Measurements from ENCODE around the gene CASD1.

CASD1 gene

DNA sequence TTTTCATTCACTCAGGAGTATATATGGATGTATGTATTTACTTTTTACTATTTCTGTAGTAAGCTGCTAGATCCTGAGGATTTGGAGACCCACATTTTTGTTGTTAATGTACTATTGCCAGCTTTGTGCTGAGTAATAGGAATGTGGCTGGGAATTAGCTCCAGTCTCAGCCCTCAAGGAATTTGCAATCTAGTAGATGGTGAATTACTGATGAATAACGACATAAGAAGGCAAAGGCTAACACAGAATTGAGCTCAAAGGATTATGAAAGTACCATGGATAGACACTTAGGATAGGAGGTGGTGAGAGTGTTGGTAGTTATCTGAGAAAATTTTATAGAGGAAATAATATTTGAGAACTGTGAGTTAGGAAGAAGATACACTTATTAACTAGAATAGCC lies 19.9 kb downstream of the CASD1 start:
- in situ Hi-C loops (cut with MboI; ENCODE audit: low pct_unique_long_range_greater_than_20kb, low sequenced_read_pairs, unreplicated experiment): no loop called here
- no peak for DNase-seq (ENCODE audit: low spot score)
- TF ChIP-seq, protein P1, sequence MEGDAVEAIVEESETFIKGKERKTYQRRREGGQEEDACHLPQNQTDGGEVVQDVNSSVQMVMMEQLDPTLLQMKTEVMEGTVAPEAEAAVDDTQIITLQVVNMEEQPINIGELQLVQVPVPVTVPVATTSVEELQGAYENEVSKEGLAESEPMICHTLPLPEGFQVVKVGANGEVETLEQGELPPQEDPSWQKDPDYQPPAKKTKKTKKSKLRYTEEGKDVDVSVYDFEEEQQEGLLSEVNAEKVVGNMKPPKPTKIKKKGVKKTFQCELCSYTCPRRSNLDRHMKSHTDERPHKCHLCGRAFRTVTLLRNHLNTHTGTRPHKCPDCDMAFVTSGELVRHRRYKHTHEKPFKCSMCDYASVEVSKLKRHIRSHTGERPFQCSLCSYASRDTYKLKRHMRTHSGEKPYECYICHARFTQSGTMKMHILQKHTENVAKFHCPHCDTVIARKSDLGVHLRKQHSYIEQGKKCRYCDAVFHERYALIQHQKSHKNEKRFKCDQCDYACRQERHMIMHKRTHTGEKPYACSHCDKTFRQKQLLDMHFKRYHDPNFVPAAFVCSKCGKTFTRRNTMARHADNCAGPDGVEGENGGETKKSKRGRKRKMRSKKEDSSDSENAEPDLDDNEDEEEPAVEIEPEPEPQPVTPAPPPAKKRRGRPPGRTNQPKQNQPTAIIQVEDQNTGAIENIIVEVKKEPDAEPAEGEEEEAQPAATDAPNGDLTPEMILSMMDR (IDR thresholded peaks at IDR 0.05; ENCODE audit: extremely low read depth, insufficient read depth, missing control alignments): no peak

DNA sequence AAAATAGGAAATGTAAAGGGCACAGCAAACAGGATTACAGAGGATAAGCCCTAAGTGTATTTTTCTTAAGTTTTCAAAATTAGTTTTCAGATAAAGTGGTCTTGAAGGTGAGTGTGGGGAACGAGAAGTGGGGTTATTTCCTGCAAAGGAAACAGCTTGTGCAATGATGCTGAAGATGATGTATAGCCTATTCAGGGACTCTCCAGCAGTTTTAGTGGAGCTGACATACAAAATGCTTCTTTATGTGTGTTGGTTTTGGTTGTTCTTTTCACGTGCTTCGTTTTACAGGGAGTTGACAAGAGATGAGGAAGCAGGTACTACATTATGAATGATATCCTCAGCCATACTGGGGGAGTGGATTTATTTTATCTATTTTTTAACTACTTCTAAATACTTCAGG lies 20.5 kb downstream of the CASD1 start:
- DNase-seq (ENCODE audit: low spot score): no peak
- TF ChIP-seq, protein P1 (IDR thresholded peaks at IDR 0.05; ENCODE audit: extremely low read depth, insufficient read depth, missing control alignments): no peak
- in situ Hi-C loops (cut with MboI; ENCODE audit: low pct_unique_long_range_greater_than_20kb, low sequenced_read_pairs, unreplicated experiment): no loop called here

GRCh38 chr7:94532676-94533075 lies 23.1 kb downstream of the CASD1 start:
- TF ChIP-seq, protein P1 (IDR thresholded peaks at IDR 0.05; ENCODE audit: extremely low read depth, insufficient read depth, missing control alignments): no peak
- no peak for DNase-seq (ENCODE audit: low spot score)
- in situ Hi-C loops (cut with MboI; ENCODE audit: low pct_unique_long_range_greater_than_20kb, low sequenced_read_pairs, unreplicated experiment): no loop called here

GRCh38 chr7:94540428-94540827 lies 30.8 kb downstream of the CASD1 start:
- DNase-seq (ENCODE audit: low spot score): no peak
- TF ChIP-seq, protein P1 (IDR thresholded peaks at IDR 0.05; ENCODE audit: extremely low read depth, insufficient read depth, missing control alignments): no peak
- in situ Hi-C loops (cut with MboI; ENCODE audit: low pct_unique_long_range_greater_than_20kb, low sequenced_read_pairs, unreplicated experiment): no loop called here

DNA sequence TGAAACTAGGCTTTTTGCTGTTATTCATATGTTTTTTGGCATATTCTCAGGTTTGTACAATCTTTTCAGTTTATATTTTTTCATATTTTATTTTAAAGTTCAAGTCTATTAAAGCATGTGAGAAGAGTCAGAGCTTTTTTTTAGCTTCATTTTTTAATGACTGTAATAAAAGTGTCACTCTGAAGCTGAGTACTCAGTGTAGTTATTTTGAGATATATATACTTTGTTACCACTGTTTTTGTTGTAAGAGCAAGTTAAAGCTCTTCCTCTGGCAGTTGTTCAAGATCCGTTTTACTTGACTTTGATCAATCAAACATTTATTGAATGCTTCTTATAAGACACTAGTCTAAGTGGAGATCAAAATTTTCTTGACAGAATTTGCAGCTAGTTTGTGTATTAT lies 37.5 kb downstream of the CASD1 start:
- in situ Hi-C loops (cut with MboI; ENCODE audit: low pct_unique_long_range_greater_than_20kb, low sequenced_read_pairs, unreplicated experiment): no loop called here
- DNase-seq (ENCODE audit: low spot score): no peak
- TF ChIP-seq, protein P1 (IDR thresholded peaks at IDR 0.05; ENCODE audit: extremely low read depth, insufficient read depth, missing control alignments): no peak

GRCh38 chr7:94556028-94556427 lies 46.4 kb downstream of the CASD1 start:
- peak; percentile 7 for DNase-seq (ENCODE audit: low spot score)
- TF ChIP-seq, protein P1 (IDR thresholded peaks at IDR 0.05; ENCODE audit: extremely low read depth, insufficient read depth, missing control alignments): no peak
- in situ Hi-C loops (cut with MboI; ENCODE audit: low pct_unique_long_range_greater_than_20kb, low sequenced_read_pairs, unreplicated experiment): no loop called here

GRCh38 chr7:94557215-94557614 lies 47.6 kb downstream of the CASD1 start:
- in situ Hi-C loops (cut with MboI; ENCODE audit: low pct_unique_long_range_greater_than_20kb, low sequenced_read_pairs, unreplicated experiment): no loop called here
- DNase-seq (ENCODE audit: low spot score): no peak
- TF ChIP-seq, protein P1 (IDR thresholded peaks at IDR 0.05; ENCODE audit: extremely low read depth, insufficient read depth, missing control alignments): no peak

Data from GM13977 (cell line).